ENCODE data around the gene ASIC1.

ASIC1 gene

GRCh38 chr12:50053583-50053982, 3.8 kb upstream of the ASIC1 start:
- no peak for TF ChIP-seq CTCF (conservative IDR thresholded peaks at IDR 0.05; ENCODE audit: low read depth, low read length)
- no peak for DNase-seq (ENCODE audit: low read depth)
- no peak overlapping the region for H3K4me3 ChIP-seq (ENCODE audit: low read depth, low read length)

- peak overlapping the region; percentile 11 for H3K4me3 ChIP-seq (ENCODE audit: low read depth, low read length)
- peak; percentile 66 for DNase-seq (ENCODE audit: low read depth)
- TF ChIP-seq CTCF (conservative IDR thresholded peaks at IDR 0.05; ENCODE audit: low read depth, low read length): peak; percentile 99
Observed at GRCh38 chr12:50055831-50056638, 1.4 kb upstream of the ASIC1 start.

GRCh38 chr12:50056639-50056976, 788 bp upstream of the ASIC1 start:
- TF ChIP-seq CTCF (conservative IDR thresholded peaks at IDR 0.05; ENCODE audit: low read depth, low read length): no peak
- no peak overlapping the region for H3K4me3 ChIP-seq (ENCODE audit: low read depth, low read length)
- DNase-seq (ENCODE audit: low read depth): no peak

DNA sequence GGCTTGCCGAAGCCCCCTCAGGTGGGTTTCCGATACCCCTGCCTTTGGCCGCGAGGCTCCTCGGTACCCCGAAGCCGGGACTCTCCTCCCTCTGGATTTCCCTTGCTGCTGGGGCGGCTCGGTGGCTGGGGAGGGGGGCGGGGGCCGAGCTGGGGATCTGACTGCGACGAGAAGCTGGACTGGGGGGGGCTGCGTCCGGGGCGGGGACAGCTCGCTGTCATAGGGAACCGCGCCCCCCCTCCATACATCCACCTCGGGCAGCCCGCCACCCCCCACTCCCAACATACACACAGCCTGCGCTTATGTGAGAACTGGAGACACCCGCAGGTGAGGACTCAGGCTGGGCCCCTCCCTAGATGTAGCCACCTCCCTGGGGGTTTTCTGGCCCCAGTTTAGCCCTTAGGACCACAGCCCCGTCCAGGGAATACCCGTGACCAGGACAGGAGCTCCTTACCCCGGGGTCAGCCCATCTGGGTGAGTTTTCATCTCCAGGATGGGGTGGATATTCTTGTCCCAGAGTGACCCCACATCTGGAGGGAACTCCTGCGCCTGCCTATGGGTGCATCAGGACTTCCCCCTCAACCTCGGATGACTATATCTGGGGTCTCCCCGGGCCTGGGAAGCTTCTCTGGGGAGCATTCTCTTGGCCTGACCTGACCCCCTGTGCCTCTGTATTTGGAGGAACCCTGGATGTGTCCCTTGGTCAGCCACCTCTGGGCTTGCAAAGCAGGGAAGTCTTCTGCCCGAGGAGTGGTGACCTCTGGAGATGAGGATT, 687 bp downstream of the ASIC1 start:
- H3K4me3 ChIP-seq (ENCODE audit: low read depth, low read length): peak overlapping the region; percentile 60
- no peak for DNase-seq (ENCODE audit: low read depth)
- TF ChIP-seq CTCF (conservative IDR thresholded peaks at IDR 0.05; ENCODE audit: low read depth, low read length): no peak

DNA sequence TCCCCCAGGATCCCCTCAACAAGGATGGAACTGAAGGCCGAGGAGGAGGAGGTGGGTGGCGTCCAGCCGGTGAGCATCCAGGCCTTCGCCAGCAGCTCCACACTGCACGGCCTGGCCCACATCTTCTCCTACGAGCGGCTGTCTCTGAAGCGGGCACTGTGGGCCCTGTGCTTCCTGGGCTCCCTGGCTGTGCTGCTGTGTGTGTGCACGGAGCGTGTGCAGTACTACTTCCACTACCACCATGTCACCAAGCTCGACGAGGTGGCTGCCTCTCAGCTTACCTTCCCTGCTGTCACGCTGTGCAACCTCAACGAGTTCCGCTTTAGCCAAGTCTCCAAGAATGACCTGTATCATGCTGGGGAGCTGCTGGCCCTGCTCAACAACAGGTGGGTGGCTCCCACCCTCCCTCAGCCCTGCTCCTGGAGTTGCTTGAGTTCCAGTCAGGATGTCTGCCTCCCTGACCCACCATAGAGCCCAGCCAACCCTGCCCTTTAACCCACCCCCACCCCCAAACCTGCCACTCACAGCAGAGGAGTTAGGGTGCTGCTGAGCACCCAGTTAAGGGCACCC, 1.4 kb downstream of the ASIC1 start:
- TF ChIP-seq CTCF (conservative IDR thresholded peaks at IDR 0.05; ENCODE audit: low read depth, low read length): no peak
- no peak for DNase-seq (ENCODE audit: low read depth)
- no peak overlapping the region for H3K4me3 ChIP-seq (ENCODE audit: low read depth, low read length)

- TF ChIP-seq CTCF (conservative IDR thresholded peaks at IDR 0.05; ENCODE audit: low read depth, low read length): no peak
- H3K4me3 ChIP-seq (ENCODE audit: low read depth, low read length): no peak overlapping the region
- DNase-seq (ENCODE audit: low read depth): peak; percentile 42
Observed at GRCh38 chr12:50059440-50060119, 2.2 kb downstream of the ASIC1 start.
